ENCODE data around the gene TRIM38. TPM values are rescaled to one million over a fixed set of nuclear protein-coding genes. Genes with fewer than 3 reads are reported as not detected.
A peak's percentile ranks its signal among the peaks of the same experiment; 100 is the strongest.

The TRIM38 gene
- total and polyA plus RNA-seq, 2 of the 13 experiments (the other 11 are each of a cell fraction or from before 2014, with no cell fraction given): 2.5 to 3.1 TPM

DNA sequence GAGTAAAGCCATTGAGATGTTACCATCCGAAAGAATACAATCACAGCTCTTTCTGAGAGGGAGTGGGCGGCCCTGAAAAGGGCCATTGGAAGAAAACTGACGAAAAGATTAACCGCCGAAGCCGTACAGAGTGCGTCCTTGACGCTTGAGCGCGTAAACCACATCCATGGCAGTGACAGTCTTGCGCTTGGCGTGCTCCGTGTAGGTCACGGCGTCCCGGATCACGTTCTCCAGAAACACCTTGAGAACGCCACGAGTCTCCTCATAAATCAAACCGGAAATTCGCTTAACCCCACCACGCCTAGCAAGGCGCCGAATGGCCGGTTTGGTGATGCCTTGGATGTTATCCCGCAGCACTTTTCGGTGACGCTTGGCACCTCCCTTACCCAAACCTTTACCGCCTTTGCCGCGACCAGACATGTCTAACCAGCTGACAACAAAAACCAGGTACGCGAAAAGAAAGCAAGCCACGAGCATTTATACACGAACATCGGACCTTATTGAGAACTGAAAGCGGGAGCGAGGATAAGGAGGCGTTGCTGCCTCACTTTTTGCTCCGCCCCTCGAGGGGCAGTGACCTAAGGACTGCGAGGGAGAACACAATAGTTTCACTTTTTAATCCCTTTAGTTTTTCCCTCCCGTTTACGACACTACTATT, 64.4 kb downstream of the TRIM38 start (continued):
- peak; percentile 66; the same call in 1 of the 2 replicates for TF ChIP-seq ZZZ3 (CRISPR knock-in tag; IDR thresholded peaks at IDR 0.05; ENCODE audit: borderline replicate concordance)
- TF ChIP-seq, protein P1, sequence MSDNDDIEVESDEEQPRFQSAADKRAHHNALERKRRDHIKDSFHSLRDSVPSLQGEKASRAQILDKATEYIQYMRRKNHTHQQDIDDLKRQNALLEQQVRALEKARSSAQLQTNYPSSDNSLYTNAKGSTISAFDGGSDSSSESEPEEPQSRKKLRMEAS (IDR thresholded peaks at IDR 0.05): peak; percentile 90
- TF ChIP-seq TGIF2 (CRISPR knock-in tag; IDR thresholded peaks at IDR 0.05): peak; percentile 99
- no peak for TF ChIP-seq FOSL1 (CRISPR knock-in tag; IDR thresholded peaks at IDR 0.05; ENCODE audit: borderline replicate concordance)
- TF ChIP-seq FIP1L1 (IDR thresholded peaks at IDR 0.05; ENCODE audit: borderline replicate concordance, insufficient read depth, low read depth, low read length): peak; percentile 100
- TF ChIP-seq, protein P2, sequence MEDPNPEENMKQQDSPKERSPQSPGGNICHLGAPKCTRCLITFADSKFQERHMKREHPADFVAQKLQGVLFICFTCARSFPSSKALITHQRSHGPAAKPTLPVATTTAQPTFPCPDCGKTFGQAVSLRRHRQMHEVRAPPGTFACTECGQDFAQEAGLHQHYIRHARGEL (CRISPR knock-in tag; IDR thresholded peaks at IDR 0.05): peak; percentile 91
- TF ChIP-seq GFI1 (CRISPR knock-in tag; IDR thresholded peaks at IDR 0.05; ENCODE audit: borderline replicate concordance): peak; percentile 89; the same call in 1 of the 2 replicates
- TF ChIP-seq, protein P3, sequence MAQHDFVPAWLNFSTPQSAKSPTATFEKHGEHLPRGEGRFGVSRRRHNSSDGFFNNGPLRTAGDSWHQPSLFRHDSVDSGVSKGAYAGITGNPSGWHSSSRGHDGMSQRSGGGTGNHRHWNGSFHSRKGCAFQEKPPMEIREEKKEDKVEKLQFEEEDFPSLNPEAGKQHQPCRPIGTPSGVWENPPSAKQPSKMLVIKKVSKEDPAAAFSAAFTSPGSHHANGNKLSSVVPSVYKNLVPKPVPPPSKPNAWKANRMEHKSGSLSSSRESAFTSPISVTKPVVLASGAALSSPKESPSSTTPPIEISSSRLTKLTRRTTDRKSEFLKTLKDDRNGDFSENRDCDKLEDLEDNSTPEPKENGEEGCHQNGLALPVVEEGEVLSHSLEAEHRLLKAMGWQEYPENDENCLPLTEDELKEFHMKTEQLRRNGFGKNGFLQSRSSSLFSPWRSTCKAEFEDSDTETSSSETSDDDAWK (CRISPR knock-in tag; IDR thresholded peaks at IDR 0.05): no peak
- no peak for TF ChIP-seq FOXJ3 (CRISPR knock-in tag; IDR thresholded peaks at IDR 0.05; ENCODE audit: borderline replicate concordance)
- no peak for TF ChIP-seq TBP (CRISPR knock-in tag; IDR thresholded peaks at IDR 0.05)
- TF ChIP-seq, protein P4, sequence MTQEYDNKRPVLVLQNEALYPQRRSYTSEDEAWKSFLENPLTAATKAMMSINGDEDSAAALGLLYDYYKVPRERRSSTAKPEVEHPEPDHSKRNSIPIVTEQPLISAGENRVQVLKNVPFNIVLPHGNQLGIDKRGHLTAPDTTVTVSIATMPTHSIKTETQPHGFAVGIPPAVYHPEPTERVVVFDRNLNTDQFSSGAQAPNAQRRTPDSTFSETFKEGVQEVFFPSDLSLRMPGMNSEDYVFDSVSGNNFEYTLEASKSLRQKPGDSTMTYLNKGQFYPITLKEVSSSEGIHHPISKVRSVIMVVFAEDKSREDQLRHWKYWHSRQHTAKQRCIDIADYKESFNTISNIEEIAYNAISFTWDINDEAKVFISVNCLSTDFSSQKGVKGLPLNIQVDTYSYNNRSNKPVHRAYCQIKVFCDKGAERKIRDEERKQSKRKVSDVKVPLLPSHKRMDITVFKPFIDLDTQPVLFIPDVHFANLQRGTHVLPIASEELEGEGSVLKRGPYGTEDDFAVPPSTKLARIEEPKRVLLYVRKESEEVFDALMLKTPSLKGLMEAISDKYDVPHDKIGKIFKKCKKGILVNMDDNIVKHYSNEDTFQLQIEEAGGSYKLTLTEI (CRISPR knock-in tag; conservative IDR thresholded peaks at IDR 0.05): no peak
- peak; percentile 98 for TF ChIP-seq AHR (CRISPR knock-in tag; IDR thresholded peaks at IDR 0.05)
- peak; percentile 78; the same call in 1 of the 2 replicates for TF ChIP-seq ZHX1 (CRISPR knock-in tag; IDR thresholded peaks at IDR 0.05; ENCODE audit: low read depth)
- TF ChIP-seq, protein P5, sequence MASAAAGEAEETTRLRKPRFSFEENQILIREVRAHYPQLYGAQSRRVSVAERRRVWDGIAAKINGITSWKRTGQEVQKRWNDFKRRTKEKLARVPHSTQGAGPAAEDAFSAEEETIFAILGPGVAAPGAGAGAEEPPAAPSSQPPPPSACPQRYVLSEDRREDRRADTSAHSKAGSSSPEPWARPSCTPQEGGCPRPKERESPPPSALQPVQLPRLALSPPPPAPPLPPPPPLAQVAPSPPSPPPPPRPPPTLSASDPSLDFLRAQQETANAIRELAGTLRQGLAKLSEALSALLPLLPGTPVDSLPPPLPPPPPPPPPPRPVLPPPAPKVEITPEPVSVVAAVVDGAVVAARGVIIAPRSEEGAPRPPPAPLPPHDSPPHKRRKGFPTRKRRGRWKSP (CRISPR knock-in tag; IDR thresholded peaks at IDR 0.05): peak; percentile 93
- peak; percentile 79 for TF ChIP-seq ZBTB7A (CRISPR knock-in tag; IDR thresholded peaks at IDR 0.05)
- peak; percentile 88 for TF ChIP-seq ZSCAN21 (CRISPR knock-in tag; IDR thresholded peaks at IDR 0.05; ENCODE audit: borderline replicate concordance)
- TF ChIP-seq KAT7 (CRISPR knock-in tag; IDR thresholded peaks at IDR 0.05; ENCODE audit: borderline replicate concordance): peak; percentile 70; the same call in 1 of the 2 replicates
- 0 out of 2 replicates have a peak, but pooled peaks have one; percentile 90 for TF ChIP-seq BRF2 (CRISPR knock-in tag; IDR thresholded peaks at IDR 0.05)
